ENCODE measurements around the gene IP6K3.

The IP6K3 gene

DNA sequence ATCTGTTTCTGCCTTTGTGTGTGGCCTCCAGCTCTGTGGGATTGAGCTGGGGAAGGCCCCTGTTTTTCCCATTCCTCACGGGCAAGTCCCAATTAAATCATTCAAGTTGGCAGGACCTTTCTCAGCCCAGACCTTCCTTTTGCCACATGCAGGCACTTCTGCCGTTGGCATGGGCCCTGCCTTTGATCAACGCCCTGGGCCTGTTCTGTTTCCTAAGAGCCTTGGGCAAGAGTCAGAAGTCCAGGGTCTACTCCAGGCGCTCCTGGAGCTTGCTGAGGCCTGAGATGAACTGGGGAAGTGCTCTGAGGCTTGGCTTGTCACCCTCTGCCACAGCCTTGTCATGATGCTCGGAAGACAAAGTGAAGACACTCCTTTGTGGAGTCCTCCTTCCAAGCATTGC, 7.1 kb downstream of the IP6K3 start:
- TF ChIP-seq, protein P1, sequence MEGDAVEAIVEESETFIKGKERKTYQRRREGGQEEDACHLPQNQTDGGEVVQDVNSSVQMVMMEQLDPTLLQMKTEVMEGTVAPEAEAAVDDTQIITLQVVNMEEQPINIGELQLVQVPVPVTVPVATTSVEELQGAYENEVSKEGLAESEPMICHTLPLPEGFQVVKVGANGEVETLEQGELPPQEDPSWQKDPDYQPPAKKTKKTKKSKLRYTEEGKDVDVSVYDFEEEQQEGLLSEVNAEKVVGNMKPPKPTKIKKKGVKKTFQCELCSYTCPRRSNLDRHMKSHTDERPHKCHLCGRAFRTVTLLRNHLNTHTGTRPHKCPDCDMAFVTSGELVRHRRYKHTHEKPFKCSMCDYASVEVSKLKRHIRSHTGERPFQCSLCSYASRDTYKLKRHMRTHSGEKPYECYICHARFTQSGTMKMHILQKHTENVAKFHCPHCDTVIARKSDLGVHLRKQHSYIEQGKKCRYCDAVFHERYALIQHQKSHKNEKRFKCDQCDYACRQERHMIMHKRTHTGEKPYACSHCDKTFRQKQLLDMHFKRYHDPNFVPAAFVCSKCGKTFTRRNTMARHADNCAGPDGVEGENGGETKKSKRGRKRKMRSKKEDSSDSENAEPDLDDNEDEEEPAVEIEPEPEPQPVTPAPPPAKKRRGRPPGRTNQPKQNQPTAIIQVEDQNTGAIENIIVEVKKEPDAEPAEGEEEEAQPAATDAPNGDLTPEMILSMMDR (IDR thresholded peaks at IDR 0.05; ENCODE audit: low read depth, low read length) = no peak
- H3K4me3 ChIP-seq (ENCODE audit: low read depth, low read length) = no peak overlapping the region

DNA sequence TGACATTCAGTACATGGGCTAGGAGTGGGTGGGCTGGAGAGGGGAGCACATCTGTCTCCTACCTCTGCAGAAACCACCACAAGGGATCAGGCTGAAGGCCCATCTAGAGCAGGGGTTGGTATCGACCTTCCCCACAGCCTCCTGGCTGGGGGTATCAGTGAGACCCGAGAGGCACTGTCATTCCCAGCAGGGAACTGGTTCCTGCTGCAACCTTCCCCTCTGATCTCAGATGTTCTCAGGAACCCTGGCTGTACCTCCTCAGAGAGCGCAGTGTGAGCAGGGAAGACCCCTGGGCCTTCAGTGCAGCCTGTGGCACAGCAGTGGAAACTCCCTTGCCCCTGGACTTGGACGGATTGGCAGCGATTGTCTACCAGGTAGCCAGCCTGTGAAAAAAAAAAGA, 7.8 kb downstream of the IP6K3 start:
- TF ChIP-seq, protein P1 (IDR thresholded peaks at IDR 0.05; ENCODE audit: low read depth, low read length) = no peak
- no peak overlapping the region for H3K4me3 ChIP-seq (ENCODE audit: low read depth, low read length)

DNA sequence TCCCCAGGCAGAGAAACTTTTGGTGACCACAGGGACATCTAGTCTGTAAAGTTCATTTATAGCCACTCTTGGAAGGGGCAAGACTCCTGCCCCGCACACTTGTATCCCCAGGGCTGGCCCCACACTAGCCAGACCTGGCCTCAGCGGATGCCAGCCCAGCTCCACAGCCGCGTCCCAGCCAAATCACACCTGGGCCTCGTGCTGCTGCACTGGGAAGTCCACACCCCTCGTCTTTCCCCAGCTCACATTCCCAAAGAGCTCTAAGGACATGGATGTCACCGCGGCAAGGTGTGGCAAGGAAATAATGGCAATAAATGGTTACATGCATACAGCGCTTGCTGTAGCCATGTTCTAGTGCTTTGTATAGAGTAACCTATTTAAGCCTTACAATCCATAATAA, 8.6 kb downstream of the IP6K3 start:
- no peak overlapping the region for H3K4me3 ChIP-seq (ENCODE audit: low read depth, low read length)
- TF ChIP-seq, protein P1 (IDR thresholded peaks at IDR 0.05; ENCODE audit: low read depth, low read length) = no peak

DNA sequence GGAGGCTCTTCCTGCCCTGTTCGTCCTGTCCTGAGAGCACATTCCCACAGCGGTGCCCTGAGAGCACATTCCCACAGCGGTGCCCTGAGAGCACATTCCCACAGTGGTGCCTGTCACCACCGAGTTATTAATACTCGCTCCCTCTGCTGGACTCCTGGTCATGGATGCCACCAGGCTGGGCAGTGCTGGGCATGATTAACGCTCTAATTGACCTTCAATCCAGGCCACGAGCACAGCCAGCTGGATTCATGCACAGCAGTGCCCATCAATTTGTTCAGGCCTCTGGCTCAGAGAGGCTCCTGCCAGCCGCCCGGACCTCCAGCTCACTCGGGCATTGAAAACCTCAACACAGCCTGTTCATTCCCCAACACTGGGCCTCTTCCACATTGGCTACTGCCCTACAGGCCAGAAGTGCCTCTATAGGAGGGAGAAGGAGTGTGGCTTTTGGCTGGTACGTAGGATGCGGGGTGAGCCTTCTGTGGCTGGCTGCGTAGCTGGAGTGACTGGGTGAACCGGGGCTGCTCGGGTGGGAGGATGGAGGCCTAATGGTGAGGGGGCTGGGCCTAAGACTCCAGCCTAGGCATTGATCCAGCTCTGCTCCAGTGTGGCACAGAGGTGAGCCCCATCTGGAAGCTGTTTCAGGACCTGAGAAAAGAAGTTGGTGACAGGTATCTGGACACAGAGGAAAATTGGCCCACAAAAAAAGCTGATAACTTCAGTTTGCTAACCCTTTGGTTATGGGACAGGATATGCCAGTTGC, 9.3 kb downstream of the IP6K3 start:
- TF ChIP-seq, protein P1 (IDR thresholded peaks at IDR 0.05; ENCODE audit: low read depth, low read length) = no peak
- H3K4me3 ChIP-seq (ENCODE audit: low read depth, low read length) = no peak overlapping the region

DNA sequence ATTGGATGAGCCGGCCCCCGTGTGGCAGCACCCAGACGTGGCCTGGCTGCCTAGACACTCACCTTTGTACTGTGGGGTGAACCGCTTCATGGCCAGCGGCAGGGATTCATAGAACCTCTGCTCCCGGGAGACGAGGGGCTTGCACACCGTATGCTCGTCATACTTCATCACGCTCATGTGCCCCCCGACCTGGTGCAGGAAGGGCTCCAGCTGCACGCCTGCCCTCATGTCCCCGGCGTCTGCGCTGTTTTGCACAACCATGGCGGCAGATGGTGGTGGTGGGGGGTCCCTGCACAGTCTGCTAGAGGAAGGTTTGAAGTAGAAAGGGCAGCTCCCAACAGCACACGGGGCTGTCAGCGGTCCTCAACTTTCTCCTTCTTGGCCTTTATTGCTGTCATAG, 11.5 kb downstream of the IP6K3 start:
- TF ChIP-seq, protein P1 (IDR thresholded peaks at IDR 0.05; ENCODE audit: low read depth, low read length) = no peak
- H3K4me3 ChIP-seq (ENCODE audit: low read depth, low read length) = no peak overlapping the region

DNA sequence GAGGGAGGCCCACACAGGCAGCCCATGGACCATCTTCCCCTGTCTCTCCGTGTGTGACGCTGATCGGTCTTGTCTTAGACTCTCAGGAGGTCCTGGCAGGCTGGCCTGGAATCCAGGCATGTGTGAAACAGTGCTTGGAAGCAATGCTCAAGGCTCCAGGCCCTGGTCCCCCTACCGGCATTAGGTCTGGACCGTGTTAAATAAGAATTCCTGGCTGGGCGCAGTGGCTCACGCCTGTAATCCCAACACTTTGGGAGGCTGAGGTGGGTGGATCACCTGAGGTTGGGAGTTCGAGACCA, 13.0 kb downstream of the IP6K3 start:
- H3K4me3 ChIP-seq (ENCODE audit: low read depth, low read length) = no peak overlapping the region
- TF ChIP-seq, protein P1 (IDR thresholded peaks at IDR 0.05; ENCODE audit: low read depth, low read length) = no peak

DNA sequence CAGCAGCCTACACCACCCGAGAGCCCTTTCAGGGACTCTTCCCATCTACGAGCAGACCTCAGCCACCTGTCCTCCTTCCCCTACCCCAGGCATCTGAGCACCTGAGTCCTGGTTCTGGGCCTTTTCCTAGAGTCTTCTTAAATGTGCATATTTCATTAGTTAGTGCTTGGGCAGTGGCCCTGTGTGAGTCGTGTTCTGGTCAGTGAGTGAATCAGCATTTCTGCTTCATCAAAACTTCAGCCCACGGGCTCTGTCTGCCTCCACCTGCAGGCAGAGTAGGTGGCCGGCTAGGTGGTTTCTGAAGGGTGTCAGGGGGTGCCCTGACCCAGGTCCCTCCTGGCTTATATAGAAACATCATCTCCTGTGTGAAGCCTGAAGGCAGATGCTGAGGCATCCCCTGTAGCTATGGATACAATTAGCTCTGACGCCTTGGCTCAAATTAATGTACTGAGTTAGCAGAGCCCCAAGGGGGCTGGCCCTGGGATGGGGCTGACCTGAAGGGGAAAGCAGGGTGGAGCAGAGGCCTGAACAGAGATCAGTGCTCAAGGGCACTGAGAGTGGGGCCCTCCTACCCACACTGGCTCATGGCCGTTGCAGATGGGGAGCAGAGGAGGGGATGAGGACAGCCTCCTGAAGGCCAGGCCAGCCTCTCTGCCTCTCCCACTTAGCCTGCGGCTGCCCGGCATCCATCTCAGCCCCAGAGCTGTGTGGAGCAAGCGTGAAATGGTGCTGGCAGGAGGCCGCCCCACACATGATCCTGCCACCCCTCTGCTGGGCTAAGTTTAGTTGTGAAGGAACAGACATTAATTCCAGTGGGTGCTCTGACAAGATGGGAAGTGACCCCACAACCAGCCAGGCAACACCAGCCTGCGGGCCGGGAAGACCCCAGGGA, 13.6 kb downstream of the IP6K3 start:
- TF ChIP-seq, protein P1 (IDR thresholded peaks at IDR 0.05; ENCODE audit: low read depth, low read length) = no peak
- no peak overlapping the region for H3K4me3 ChIP-seq (ENCODE audit: low read depth, low read length)
